ENCODE results near the gene TSPAN1. TPM values are rescaled to one million over a fixed set of nuclear protein-coding genes. Genes with fewer than 3 reads are reported as not detected.

The TSPAN1 gene
- total and polyA plus RNA-seq, 2 of the 13 experiments (the other 11 are each of a cell fraction or from before 2014, with no cell fraction given): 1.7 to 2.9 TPM

DNA sequence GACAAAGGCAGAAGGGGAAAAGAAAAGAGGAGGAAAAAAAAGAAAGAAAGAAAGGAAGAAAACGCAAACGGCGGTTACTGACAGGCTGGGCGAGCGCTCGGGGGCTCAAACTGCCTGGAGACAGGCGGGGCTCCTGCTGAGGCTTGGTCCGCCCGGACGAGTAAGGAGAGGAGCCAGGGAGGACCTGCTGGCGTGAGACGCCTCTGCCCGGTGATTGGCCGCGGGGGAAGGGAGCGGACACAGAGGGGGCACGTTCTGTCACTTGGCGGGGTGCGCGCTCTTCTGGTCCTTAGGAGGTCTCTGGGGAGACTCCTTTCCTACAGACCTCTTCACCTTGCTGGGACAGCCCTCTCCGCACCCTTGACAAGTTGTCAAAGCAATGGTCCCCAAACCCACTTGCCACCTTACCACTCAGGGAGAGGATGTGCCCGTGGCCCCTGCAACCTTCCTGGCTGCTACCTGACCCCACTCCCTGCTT lies 41.7 kb upstream of the TSPAN1 start:
- Histone ChIP-seq H3K4me1 (ENCODE audit: insufficient read depth, low read length) (peaks cover 36% of the 10 kb centered on the region), H4K20me1 (ENCODE audit: insufficient read depth, low read length) (no peaks in the 10 kb centered on the region), H3K9me3 (ENCODE audit: low read length) (no peaks in the 10 kb centered on the region), H2AFZ (ENCODE audit: low read length) (no peak overlapping the region), H3K27me3 (ENCODE audit: control insufficient read depth in 1 of 2, insufficient read depth in 2 of 2, low read length in 2 of 2) (peaks cover 2 to 16% of the 10 kb centered on the region in 2 experiments; a peak in 3 of 5 replicates), H3K4me3 (replicated peaks in 1 of 3; ENCODE audit: insufficient read depth in 1 of 3, low read depth in 2 of 3, low read length in 3 of 3) (peak overlapping the region; percentile 38 to 74 (median 46); a peak in 5 of 6 replicates), H3K27ac (ENCODE audit: extremely low read length, insufficient read depth, low read length) (peak overlapping the region; percentile 81), H3K4me2 (ENCODE audit: low read depth, low read length) (peak overlapping the region; percentile 87), H3K79me2 (ENCODE audit: insufficient read depth, low read length) (peaks cover 4% of the 10 kb centered on the region), H3K9ac (ENCODE audit: insufficient read depth, low read depth, low read length) (peak overlapping the region; percentile 54; the same call in 1 of the 2 replicates), H3K36me3 (replicated peaks in 1 of 2; ENCODE audit: control insufficient read depth in 1 of 2, insufficient read depth in 2 of 2, low read length in 2 of 2) (no peaks in the 10 kb centered on the region)
- 3% methylated on average over 19 of the region's 22 CpGs for WGBS (ENCODE audit: low lambda C conversion rate)
- intact Hi-C loops (cut with micrococcal nuclease; ENCODE audit: unreplicated experiment): no loop called here
- FAIRE-seq (no peak), DNase-seq (ENCODE audit: low spot score) (no peak), ATAC-seq (peak; percentile 71)
- POLR2A ChIA-PET: no interaction called here
- CTCF ChIA-PET (ENCODE audit: low intra/inter-chr PET ratio, low total read pairs): no interaction called here
- in situ Hi-C loops (cut with HindIII; ENCODE audit: extremely low pct_ligation_motif_present, low pct_unique_long_range_greater_than_20kb): no loop called here
- TSS peak; percentile 93 for BruUV-seq (replicated peaks)
- TF ChIP-seq TP53 (CRISPR knock-in tag; conservative IDR thresholded peaks at IDR 0.05) (no peak), MIER2 (CRISPR knock-in tag; IDR thresholded peaks at IDR 0.05) (no peak), ZNF558 (CRISPR knock-in tag; IDR thresholded peaks at IDR 0.05; ENCODE audit: borderline replicate concordance) (no peak), TAF15 (IDR thresholded peaks at IDR 0.05; ENCODE audit: low read depth, low read length, poor library complexity, severe bottlenecking) (peak; percentile 21), ZNF570 (CRISPR knock-in tag; IDR thresholded peaks at IDR 0.05; ENCODE audit: borderline replicate concordance) (no peak), SETDB1 (CRISPR knock-in tag; IDR thresholded peaks at IDR 0.05; ENCODE audit: borderline replicate concordance) (no peak), ZC3H13 (CRISPR knock-in tag; IDR thresholded peaks at IDR 0.05) (no peak), SNRNP70 (IDR thresholded peaks at IDR 0.05; ENCODE audit: low read depth, low read length) (no peak), TRIM22 (IDR thresholded peaks at IDR 0.05) (no peak), NFRKB (IDR thresholded peaks at IDR 0.05) (no peak), ZNF264 (CRISPR knock-in tag; IDR thresholded peaks at IDR 0.05) (no peak), ZNF468 (CRISPR knock-in tag; IDR thresholded peaks at IDR 0.05) (no peak), XBP1 (CRISPR knock-in tag; IDR thresholded peaks at IDR 0.05) (no peak), KIAA2018 (CRISPR knock-in tag; IDR thresholded peaks at IDR 0.05; ENCODE audit: borderline replicate concordance) (no peak), NR2F1 (CRISPR knock-in tag; IDR thresholded peaks at IDR 0.05) (no peak)

Data from HepG2 (cell line).